HEK293 (cell line): ENCODE results near the gene NMB.

Experiments
- KLF10 ChIP-seq: fragments of 450-650 bp; IDR thresholded peaks from 2 replicates; pipeline ENCODE4 v1.5.1; 2018; ENCODE audit warnings: missing biosample characterization, mild to moderate bottlenecking, missing genetic modification characterization
- KLF9 ChIP-seq: fragments of 450-650 bp; formaldehyde crosslinking; IDR thresholded peaks from 2 replicates; pipeline ENCODE4 v1.5.1; 2016; ENCODE audit warnings: missing biosample characterization, missing genetic modification characterization, low read depth
- REPIN1 ChIP-seq: fragments of 450-650 bp; formaldehyde crosslinking; IDR thresholded peaks from 2 replicates; pipeline ENCODE4 v1.5.1; 2017; ENCODE audit warnings: missing biosample characterization, missing genetic modification characterization, low read depth
- SP2 ChIP-seq: fragments of 450-650 bp; formaldehyde crosslinking; IDR thresholded peaks from 2 replicates; pipeline ENCODE4 v1.5.1; 2016; ENCODE audit warnings: missing biosample characterization, missing genetic modification characterization
- SP3 ChIP-seq: fragments of 450-650 bp; formaldehyde crosslinking; IDR thresholded peaks from 2 replicates; pipeline ENCODE4 v1.5.1; 2016; ENCODE audit warnings: missing biosample characterization, missing genetic modification characterization
- WT1 ChIP-seq: fragments of 450-650 bp; formaldehyde crosslinking; IDR thresholded peaks from 2 replicates; pipeline ENCODE4 v1.5.1; 2016; ENCODE audit warnings: missing biosample characterization, missing genetic modification characterization
- YY1 ChIP-seq: fragments of 450-650 bp; formaldehyde crosslinking; IDR thresholded peaks from 2 replicates; pipeline ENCODE4 v1.5.1; 2018; ENCODE audit warnings: missing biosample characterization, missing genetic modification characterization
- YY2 ChIP-seq: fragments of 450-650 bp; formaldehyde crosslinking; IDR thresholded peaks from 2 replicates; pipeline ENCODE4 v1.5.1; 2016; ENCODE audit warnings: missing biosample characterization, missing genetic modification characterization
- ZNF292 ChIP-seq: fragments of 450-650 bp; formaldehyde crosslinking; IDR thresholded peaks from 2 replicates; pipeline ENCODE4 v1.5.1; 2016; ENCODE audit warnings: low read depth, missing biosample characterization, missing genetic modification characterization, borderline replicate concordance
- ZNF366 ChIP-seq: fragments of 450-650 bp; formaldehyde crosslinking; conservative IDR thresholded peaks from 2 replicates; pipeline ENCODE4 v1.5.1; 2016; ENCODE audit warnings: missing biosample characterization, missing genetic modification characterization
- ZNF426 ChIP-seq: fragments of 450-650 bp; formaldehyde crosslinking; IDR thresholded peaks from 2 replicates; pipeline ENCODE4 v1.5.1; 2017; ENCODE audit warnings: missing biosample characterization, missing genetic modification characterization, mild to moderate bottlenecking, inconsistent platforms, moderate library complexity
- ZNF433 ChIP-seq: fragments of 450-650 bp; formaldehyde crosslinking; IDR thresholded peaks from 2 replicates; pipeline ENCODE4 v1.5.1; 2016; ENCODE audit warnings: missing biosample characterization, missing genetic modification characterization, low read depth
- ZNF48 ChIP-seq: fragments of 450-650 bp; formaldehyde crosslinking; IDR thresholded peaks from 2 replicates; pipeline ENCODE4 v1.5.1; 2016; ENCODE audit warnings: missing biosample characterization, missing genetic modification characterization
- ZNF558 ChIP-seq: fragments of 450-650 bp; formaldehyde crosslinking; IDR thresholded peaks from 2 replicates; pipeline ENCODE4 v1.5.1; 2016; ENCODE audit warnings: missing biosample characterization, missing genetic modification characterization
- ZNF561 ChIP-seq: fragments of 450-650 bp; IDR thresholded peaks from 2 replicates; pipeline ENCODE4 v1.5.1; 2018; ENCODE audit warnings: missing biosample characterization, missing genetic modification characterization, borderline replicate concordance
- ZNF585B ChIP-seq: fragments of 450-650 bp; formaldehyde crosslinking; IDR thresholded peaks from 2 replicates; pipeline ENCODE4 v1.5.1; 2016; ENCODE audit warnings: missing biosample characterization, missing genetic modification characterization
- ZNF624 ChIP-seq: fragments of 450-650 bp; formaldehyde crosslinking; IDR thresholded peaks from 2 replicates; pipeline ENCODE4 v1.5.1; 2017; ENCODE audit warnings: missing biosample characterization, missing genetic modification characterization
- ZNF664 ChIP-seq: fragments of 450-650 bp; formaldehyde crosslinking; IDR thresholded peaks from 2 replicates; pipeline ENCODE4 v1.5.1; 2016; ENCODE audit warnings: missing biosample characterization, missing genetic modification characterization
- TF ChIP-seq, protein P1 (sequence below): fragments of 450-650 bp; formaldehyde crosslinking; IDR thresholded peaks from 2 replicates; pipeline ENCODE4 v1.5.1; 2016; ENCODE audit warnings: missing biosample characterization, missing genetic modification characterization
- TF ChIP-seq, protein P2 (sequence below): fragments of 450-650 bp; formaldehyde crosslinking; IDR thresholded peaks from 2 replicates; pipeline ENCODE4 v1.5.1; 2016; ENCODE audit warnings: missing biosample characterization, missing genetic modification characterization
- TF ChIP-seq, protein P3 (sequence below): fragments of 450-650 bp; formaldehyde crosslinking; IDR thresholded peaks from 2 replicates; pipeline ENCODE4 v1.5.1; 2016; ENCODE audit warnings: missing biosample characterization, missing genetic modification characterization
- TF ChIP-seq, protein P4 (sequence below): fragments of 450-650 bp; formaldehyde crosslinking; IDR thresholded peaks from 2 replicates; pipeline ENCODE4 v1.5.1; 2016; ENCODE audit warnings: missing biosample characterization, missing genetic modification characterization
- TF ChIP-seq, protein P5 (sequence below): fragments of 450-650 bp; formaldehyde crosslinking; IDR thresholded peaks from 2 replicates; pipeline ENCODE4 v1.5.1; 2016; ENCODE audit warnings: missing biosample characterization, missing genetic modification characterization
- TF ChIP-seq, protein P6 (sequence below): fragments of 450-650 bp; formaldehyde crosslinking; optimal IDR thresholded peaks from 2 replicates; pipeline ENCODE3; 2016; ENCODE audit warnings: missing biosample characterization, mild to moderate bottlenecking, missing genetic modification characterization
- TF ChIP-seq, protein P7 (sequence below): fragments of 450-650 bp; formaldehyde crosslinking; IDR thresholded peaks from 2 replicates; pipeline ENCODE4 v1.5.1; 2016; ENCODE audit warnings: missing biosample characterization, missing genetic modification characterization, low read depth

Gene NMB

DNA sequence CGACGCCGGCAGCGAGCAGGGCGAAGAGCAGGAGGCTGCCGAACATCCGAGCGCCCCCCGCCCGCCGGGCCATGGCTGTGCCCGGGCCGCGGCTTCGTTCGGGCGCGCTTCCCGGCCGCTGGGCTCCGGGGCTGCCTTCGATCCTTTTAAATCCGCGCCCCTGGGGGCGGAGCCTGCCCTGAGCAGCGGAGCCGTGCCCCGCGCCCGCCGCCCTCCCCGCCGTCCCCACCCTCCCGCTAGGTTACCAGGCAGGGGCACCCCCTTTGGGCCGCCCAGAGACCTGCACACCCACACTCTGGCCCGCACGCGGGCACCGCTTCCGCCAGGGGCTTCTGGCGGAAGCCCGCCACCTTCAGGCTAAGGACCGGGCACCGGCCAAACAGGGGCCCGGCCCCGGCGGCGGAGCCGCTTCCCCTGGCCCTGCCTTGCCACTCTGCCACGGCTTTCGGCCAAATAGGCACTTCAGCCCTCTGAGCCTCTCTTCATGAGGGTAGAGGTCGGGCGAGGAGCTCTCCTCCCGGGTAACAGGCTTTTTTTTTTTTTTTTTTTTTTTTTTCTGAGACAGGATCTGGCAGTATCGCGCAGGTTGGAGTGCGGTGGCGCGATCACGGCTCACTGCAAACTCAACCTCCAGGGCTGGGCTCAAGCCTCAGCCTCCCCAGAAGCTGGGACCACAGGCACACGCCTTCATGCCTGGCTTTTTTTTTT, at the start of gene NMB (continued):
- TF ChIP-seq, protein P1, sequence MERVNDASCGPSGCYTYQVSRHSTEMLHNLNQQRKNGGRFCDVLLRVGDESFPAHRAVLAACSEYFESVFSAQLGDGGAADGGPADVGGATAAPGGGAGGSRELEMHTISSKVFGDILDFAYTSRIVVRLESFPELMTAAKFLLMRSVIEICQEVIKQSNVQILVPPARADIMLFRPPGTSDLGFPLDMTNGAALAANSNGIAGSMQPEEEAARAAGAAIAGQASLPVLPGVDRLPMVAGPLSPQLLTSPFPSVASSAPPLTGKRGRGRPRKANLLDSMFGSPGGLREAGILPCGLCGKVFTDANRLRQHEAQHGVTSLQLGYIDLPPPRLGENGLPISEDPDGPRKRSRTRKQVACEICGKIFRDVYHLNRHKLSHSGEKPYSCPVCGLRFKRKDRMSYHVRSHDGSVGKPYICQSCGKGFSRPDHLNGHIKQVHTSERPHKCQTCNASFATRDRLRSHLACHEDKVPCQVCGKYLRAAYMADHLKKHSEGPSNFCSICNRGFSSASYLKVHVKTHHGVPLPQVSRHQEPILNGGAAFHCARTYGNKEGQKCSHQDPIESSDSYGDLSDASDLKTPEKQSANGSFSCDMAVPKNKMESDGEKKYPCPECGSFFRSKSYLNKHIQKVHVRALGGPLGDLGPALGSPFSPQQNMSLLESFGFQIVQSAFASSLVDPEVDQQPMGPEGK (tag by site-specific recombination) = no peak; the same call in none of the 2 replicates
- TF ChIP-seq ZNF585B (tag by site-specific recombination) = no peak
- TF ChIP-seq ZNF558 = no peak
- peak; percentile 59 for TF ChIP-seq SP2 (tag by site-specific recombination)
- no peak for TF ChIP-seq ZNF624
- TF ChIP-seq REPIN1 (tag by site-specific recombination) = no peak
- TF ChIP-seq ZNF292 (tag by site-specific recombination) = no peak
- TF ChIP-seq ZNF426 (tag by site-specific recombination) = no peak
- no peak for TF ChIP-seq YY2 (tag by site-specific recombination)
- 0 out of 2 replicates have a peak, but pooled peaks have one; percentile 41 for TF ChIP-seq SP3 (tag by site-specific recombination)
- 0 out of 2 replicates have a peak, but pooled peaks have one; percentile 15 for TF ChIP-seq KLF10
- TF ChIP-seq, protein P2, sequence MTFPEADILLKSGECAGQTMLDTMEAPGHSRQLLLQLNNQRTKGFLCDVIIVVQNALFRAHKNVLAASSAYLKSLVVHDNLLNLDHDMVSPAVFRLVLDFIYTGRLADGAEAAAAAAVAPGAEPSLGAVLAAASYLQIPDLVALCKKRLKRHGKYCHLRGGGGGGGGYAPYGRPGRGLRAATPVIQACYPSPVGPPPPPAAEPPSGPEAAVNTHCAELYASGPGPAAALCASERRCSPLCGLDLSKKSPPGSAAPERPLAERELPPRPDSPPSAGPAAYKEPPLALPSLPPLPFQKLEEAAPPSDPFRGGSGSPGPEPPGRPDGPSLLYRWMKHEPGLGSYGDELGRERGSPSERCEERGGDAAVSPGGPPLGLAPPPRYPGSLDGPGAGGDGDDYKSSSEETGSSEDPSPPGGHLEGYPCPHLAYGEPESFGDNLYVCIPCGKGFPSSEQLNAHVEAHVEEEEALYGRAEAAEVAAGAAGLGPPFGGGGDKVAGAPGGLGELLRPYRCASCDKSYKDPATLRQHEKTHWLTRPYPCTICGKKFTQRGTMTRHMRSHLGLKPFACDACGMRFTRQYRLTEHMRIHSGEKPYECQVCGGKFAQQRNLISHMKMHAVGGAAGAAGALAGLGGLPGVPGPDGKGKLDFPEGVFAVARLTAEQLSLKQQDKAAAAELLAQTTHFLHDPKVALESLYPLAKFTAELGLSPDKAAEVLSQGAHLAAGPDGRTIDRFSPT = peak; percentile 61
- TF ChIP-seq, protein P3, sequence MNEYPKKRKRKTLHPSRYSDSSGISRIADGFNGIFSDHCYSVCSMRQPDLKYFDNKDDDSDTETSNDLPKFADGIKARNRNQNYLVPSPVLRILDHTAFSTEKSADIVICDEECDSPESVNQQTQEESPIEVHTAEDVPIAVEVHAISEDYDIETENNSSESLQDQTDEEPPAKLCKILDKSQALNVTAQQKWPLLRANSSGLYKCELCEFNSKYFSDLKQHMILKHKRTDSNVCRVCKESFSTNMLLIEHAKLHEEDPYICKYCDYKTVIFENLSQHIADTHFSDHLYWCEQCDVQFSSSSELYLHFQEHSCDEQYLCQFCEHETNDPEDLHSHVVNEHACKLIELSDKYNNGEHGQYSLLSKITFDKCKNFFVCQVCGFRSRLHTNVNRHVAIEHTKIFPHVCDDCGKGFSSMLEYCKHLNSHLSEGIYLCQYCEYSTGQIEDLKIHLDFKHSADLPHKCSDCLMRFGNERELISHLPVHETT (tag by site-specific recombination) = no peak
- TF ChIP-seq, protein P4, sequence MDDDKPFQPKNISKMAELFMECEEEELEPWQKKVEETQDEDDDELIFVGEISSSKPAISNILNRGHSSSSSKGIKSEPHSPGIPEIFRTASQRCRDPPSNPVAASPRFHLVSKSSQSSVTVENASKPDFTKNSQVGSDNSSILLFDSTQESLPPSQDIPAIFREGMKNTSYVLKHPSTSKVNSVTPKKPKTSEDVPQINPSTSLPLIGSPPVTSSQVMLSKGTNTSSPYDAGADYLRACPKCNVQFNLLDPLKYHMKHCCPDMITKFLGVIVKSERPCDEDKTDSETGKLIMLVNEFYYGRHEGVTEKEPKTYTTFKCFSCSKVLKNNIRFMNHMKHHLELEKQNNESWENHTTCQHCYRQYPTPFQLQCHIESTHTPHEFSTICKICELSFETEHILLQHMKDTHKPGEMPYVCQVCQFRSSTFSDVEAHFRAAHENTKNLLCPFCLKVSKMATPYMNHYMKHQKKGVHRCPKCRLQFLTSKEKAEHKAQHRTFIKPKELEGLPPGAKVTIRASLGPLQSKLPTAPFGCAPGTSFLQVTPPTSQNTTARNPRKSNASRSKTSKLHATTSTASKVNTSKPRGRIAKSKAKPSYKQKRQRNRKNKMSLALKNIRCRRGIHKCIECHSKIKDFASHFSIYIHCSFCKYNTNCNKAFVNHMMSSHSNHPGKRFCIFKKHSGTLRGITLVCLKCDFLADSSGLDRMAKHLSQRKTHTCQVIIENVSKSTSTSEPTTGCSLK (tag by site-specific recombination) = no peak
- TF ChIP-seq YY1 (tag by site-specific recombination) = no peak
- TF ChIP-seq, protein P5, sequence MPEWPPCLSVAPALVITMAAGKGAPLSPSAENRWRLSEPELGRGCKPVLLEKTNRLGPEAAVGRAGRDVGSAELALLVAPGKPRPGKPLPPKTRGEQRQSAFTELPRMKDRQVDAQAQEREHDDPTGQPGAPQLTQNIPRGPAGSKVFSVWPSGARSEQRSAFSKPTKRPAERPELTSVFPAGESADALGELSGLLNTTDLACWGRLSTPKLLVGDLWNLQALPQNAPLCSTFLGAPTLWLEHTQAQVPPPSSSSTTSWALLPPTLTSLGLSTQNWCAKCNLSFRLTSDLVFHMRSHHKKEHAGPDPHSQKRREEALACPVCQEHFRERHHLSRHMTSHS (tag by site-specific recombination) = no peak
- no peak for TF ChIP-seq ZNF433 (tag by site-specific recombination)
- TF ChIP-seq ZNF664 (tag by site-specific recombination) = no peak
- TF ChIP-seq, protein P6, sequence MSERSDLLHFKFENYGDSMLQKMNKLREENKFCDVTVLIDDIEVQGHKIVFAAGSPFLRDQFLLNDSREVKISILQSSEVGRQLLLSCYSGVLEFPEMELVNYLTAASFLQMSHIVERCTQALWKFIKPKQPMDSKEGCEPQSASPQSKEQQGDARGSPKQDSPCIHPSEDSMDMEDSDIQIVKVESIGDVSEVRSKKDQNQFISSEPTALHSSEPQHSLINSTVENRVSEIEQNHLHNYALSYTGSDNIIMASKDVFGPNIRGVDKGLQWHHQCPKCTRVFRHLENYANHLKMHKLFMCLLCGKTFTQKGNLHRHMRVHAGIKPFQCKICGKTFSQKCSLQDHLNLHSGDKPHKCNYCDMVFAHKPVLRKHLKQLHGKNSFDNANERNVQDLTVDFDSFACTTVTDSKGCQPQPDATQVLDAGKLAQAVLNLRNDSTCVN (tag by site-specific recombination) = peak; percentile 70
- peak; percentile 46; the same call in 1 of the 2 replicates for TF ChIP-seq ZNF561
- no peak for TF ChIP-seq ZNF48 (tag by site-specific recombination)
- TF ChIP-seq ZNF366 = no peak
- TF ChIP-seq KLF9 = no peak
- no peak for TF ChIP-seq WT1 (tag by site-specific recombination)
- TF ChIP-seq, protein P7, sequence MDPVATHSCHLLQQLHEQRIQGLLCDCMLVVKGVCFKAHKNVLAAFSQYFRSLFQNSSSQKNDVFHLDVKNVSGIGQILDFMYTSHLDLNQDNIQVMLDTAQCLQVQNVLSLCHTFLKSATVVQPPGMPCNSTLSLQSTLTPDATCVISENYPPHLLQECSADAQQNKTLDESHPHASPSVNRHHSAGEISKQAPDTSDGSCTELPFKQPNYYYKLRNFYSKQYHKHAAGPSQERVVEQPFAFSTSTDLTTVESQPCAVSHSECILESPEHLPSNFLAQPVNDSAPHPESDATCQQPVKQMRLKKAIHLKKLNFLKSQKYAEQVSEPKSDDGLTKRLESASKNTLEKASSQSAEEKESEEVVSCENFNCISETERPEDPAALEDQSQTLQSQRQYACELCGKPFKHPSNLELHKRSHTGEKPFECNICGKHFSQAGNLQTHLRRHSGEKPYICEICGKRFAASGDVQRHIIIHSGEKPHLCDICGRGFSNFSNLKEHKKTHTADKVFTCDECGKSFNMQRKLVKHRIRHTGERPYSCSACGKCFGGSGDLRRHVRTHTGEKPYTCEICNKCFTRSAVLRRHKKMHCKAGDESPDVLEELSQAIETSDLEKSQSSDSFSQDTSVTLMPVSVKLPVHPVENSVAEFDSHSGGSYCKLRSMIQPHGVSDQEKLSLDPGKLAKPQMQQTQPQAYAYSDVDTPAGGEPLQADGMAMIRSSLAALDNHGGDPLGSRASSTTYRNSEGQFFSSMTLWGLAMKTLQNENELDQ (tag by site-specific recombination) = no peak
